CD8-positive, alpha-beta memory T cell (primary cell): ENCODE data around the gene BOD1. TPM values are rescaled to one million over a fixed set of nuclear protein-coding genes. Genes with fewer than 3 reads are reported as not detected.

Source experiments
- CTCF ChIA-PET: fragments of 350-600 bp; sonication (Branson Sonifier 250); formaldehyde crosslinking; loops from one replicate; lab custom pipeline; 2021; ENCODE audit warnings: antibody characterized with exemption; lab: Charles Lee
- POLR2A ChIA-PET: fragments of 350-600 bp; sonication (Branson Sonifier 250); formaldehyde crosslinking; loops from one replicate; lab custom pipeline; 2021; ENCODE audit warnings: antibody characterized with exemption; lab: Charles Lee
- DNase-seq, 5 donors: peaks; one replicate each; pipeline versions ENCODE4 v3.0.0 to v3.0.0-alpha.2; 2020 to 2022; ENCODE audit warnings: mixed read lengths in 1 of 5
- H3K27ac ChIP-seq: one replicate; pipeline ENCODE4 v1.7.0; 2013; ENCODE audit warnings: low read depth, mild to moderate bottlenecking, low read length, moderate library complexity
- H3K27me3 ChIP-seq: 2 replicates; pipeline ENCODE4 v1.7.0; 2013; ENCODE audit warnings: low read length, mild to moderate bottlenecking; ENCODE audit not compliant: insufficient read depth, poor library complexity, severe bottlenecking
- H3K36me3 ChIP-seq: 2 replicates; pipeline ENCODE4 v1.7.0; 2013; ENCODE audit warnings: mild to moderate bottlenecking, low read length, moderate library complexity; ENCODE audit not compliant: insufficient read depth
- H3K4me1 ChIP-seq: 2 replicates; pipeline ENCODE4 v1.7.0; 2013; ENCODE audit warnings: mild to moderate bottlenecking, low read length, moderate library complexity; ENCODE audit not compliant: insufficient read depth
- H3K4me3 ChIP-seq: 2 replicates; pipeline ENCODE4 v1.7.0; 2013; ENCODE audit warnings: mild to moderate bottlenecking, low read length
- H3K9me3 ChIP-seq: 2 replicates; pipeline ENCODE4 v1.7.0; 2013; ENCODE audit warnings: mild to moderate bottlenecking, low read length
- H3K27ac Mint-ChIP-seq, 8 donors: one replicate each; pipeline ENCODE4 v1.8.0; 2020 to 2021; ENCODE audit warnings: mixed read lengths in 8 of 8, mild to moderate bottlenecking in 6 of 8, inconsistent platforms in 3 of 8, moderate library complexity in 3 of 8
- H3K27me3 Mint-ChIP-seq, 2 donors: one replicate each; pipeline ENCODE4 v1.8.0; 2020 to 2021; ENCODE audit warnings: mixed read lengths in 2 of 2, mild to moderate bottlenecking in 1 of 2, moderate library complexity in 1 of 2
- H3K36me3 Mint-ChIP-seq, 3 donors: one replicate each; pipeline ENCODE4 v1.8.0; 2020 to 2021; ENCODE audit warnings: mixed read lengths in 3 of 3, inconsistent platforms in 1 of 3, mild to moderate bottlenecking in 1 of 3
- H3K4me1 Mint-ChIP-seq, 3 donors: one replicate each; pipeline ENCODE4 v1.8.0; 2020 to 2021; ENCODE audit warnings: mixed read lengths in 3 of 3, inconsistent platforms in 1 of 3, mild to moderate bottlenecking in 1 of 3
- H3K4me3 Mint-ChIP-seq, 7 donors: one replicate each; pipeline ENCODE4 v1.8.0; 2020 to 2021; ENCODE audit warnings: mixed read lengths in 7 of 7, mild to moderate bottlenecking in 6 of 7, moderate library complexity in 4 of 7, inconsistent platforms in 2 of 7
- H3K9me3 Mint-ChIP-seq, 5 donors: one replicate each; pipeline ENCODE4 v1.8.0; 2020 to 2022; ENCODE audit warnings: mixed read lengths in 5 of 5, mild to moderate bottlenecking in 3 of 5, moderate library complexity in 2 of 5, inconsistent platforms in 1 of 5
- polyA plus RNA-seq: library from polyadenylated mRNA; unstranded; fragments of 300-500 nt; fragmentation: Illumina TruSeq; gene quantifications from one replicate; pipeline ENCODE4 v1.2.3, GENCODE V29; 2021
- total RNA-seq, 2 experiments: library from RNA; stranded (reverse); gene quantifications; one replicate each; pipeline ENCODE4 v1.2.3, GENCODE V29; 2021

The BOD1 gene
- total and polyA plus RNA-seq, 3 experiments from 2014 or later: 17.1 to 25.1 (median 23.0) TPM

- Mint-ChIP-seq H3K4me3 (no peak overlapping the region), H3K4me1 (no peaks in the 10 kb centered on the region), H3K27ac (no peak overlapping the region), H3K27me3 (peaks cover 5 to 23% of the 10 kb centered on the region in 2 donors), H3K36me3 (no peaks in the 10 kb centered on the region), H3K9me3 (no peaks in the 10 kb centered on the region)
- no peak overlapping the region for H3K4me3 ChIP-seq
- DNase-seq: no peak
- H3K9me3 ChIP-seq: no peaks in the 10 kb centered on the region
- H3K4me1 ChIP-seq: no peaks in the 10 kb centered on the region
- no peaks in the 10 kb centered on the region for H3K36me3 ChIP-seq
- POLR2A ChIA-PET: no interaction called here
- H3K27me3 ChIP-seq: no peaks in the 10 kb centered on the region
- H3K27ac ChIP-seq: no peak overlapping the region
- CTCF ChIA-PET: no interaction called here
These were observed 28.4 kb upstream of the BOD1 start for GRCh38 chr5:173644673-173645436.

DNA sequence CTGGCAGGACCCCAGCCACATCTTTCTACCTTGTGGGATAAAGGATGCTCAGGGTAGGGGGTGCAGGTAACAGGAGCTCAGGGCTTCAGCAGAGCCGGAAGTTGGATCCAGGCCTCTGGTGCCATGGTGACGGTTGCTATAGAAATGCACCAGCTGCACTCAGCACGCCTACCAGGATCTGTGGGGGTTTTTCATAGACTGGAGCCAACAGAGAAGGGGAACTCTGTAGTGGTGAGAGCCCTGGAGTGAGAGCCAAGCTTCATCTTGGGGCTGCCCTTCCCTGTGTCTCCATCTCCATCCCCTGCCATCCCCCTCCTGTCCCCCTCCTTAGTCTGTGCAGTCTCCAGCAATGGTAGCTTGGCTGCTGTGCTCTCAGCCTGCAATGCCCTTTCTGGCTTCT, 27.5 kb upstream of the BOD1 start:
- Histone ChIP-seq H3K4me1 (no peaks in the 10 kb centered on the region), H3K4me3 (no peak overlapping the region), H3K27ac (no peak overlapping the region), H3K36me3 (no peaks in the 10 kb centered on the region), H3K9me3 (no peaks in the 10 kb centered on the region), H3K27me3 (no peaks in the 10 kb centered on the region)
- H3K27ac Mint-ChIP-seq: no peak overlapping the region
- ChIA-PET POLR2A (no interaction called here), CTCF (no interaction called here)
- H3K9me3 Mint-ChIP-seq: no peaks in the 10 kb centered on the region
- H3K4me1 Mint-ChIP-seq: no peaks in the 10 kb centered on the region
- no peak for DNase-seq
- peaks cover 5 to 23% of the 10 kb centered on the region in 2 donors for H3K27me3 Mint-ChIP-seq
- no peaks in the 10 kb centered on the region for H3K36me3 Mint-ChIP-seq
- no peak overlapping the region for H3K4me3 Mint-ChIP-seq

GRCh38 chr5:173642895-173643481, 26.5 kb upstream of the BOD1 start:
- ChIA-PET POLR2A (no interaction called here), CTCF (interaction anchor here (1.1 kb wide), 1 partner anchor 10 kb away, joined by 3 read pairs; no protein-coding TSS in a partner anchor)
- no peak for DNase-seq
- Mint-ChIP-seq H3K27me3 (peaks cover 5 to 20% of the 10 kb centered on the region in 2 donors), H3K4me3 (no peak overlapping the region), H3K4me1 (no peaks in the 10 kb centered on the region), H3K9me3 (no peaks in the 10 kb centered on the region), H3K27ac (no peak overlapping the region), H3K36me3 (no peaks in the 10 kb centered on the region)
- Histone ChIP-seq H3K27me3 (no peaks in the 10 kb centered on the region), H3K4me3 (no peak overlapping the region), H3K27ac (no peak overlapping the region), H3K9me3 (no peaks in the 10 kb centered on the region), H3K4me1 (no peaks in the 10 kb centered on the region), H3K36me3 (no peaks in the 10 kb centered on the region)

DNA sequence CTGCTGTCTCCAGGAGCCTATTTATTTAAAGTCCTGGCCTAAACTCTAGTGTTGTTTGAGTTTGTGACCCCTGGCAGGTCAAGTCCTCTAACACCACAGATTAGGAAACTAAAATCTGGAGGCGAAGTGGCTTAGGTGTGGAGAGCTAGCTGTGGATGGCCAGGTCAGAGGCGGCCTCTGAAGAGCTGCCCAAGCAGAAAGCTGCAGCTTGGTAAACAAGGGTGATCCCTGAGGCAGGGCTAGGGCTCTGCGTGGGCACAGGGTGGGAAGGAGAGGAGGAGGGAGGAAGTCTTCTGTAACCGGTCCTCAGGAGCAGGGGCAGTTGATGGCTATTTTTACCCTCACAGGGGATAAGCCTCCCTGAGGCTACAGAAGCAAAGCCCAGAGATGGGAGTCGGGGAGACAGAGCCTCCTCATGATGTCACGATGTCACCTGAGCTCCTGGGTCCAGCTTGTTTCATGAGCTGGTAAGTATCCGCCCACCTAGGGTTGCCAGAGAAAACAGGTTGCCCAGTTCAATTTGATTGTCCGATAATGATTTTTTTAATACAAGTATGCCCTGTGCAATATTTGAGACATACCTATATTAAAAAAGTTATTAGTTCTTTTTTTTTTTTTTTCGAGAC, 25.9 kb upstream of the BOD1 start:
- H3K4me1 Mint-ChIP-seq: peaks cover 0 to 3% (median 2%) of the 10 kb centered on the region in 3 donors
- no peak overlapping the region for H3K4me3 ChIP-seq
- peaks cover 3 to 16% of the 10 kb centered on the region in 2 donors for H3K27me3 Mint-ChIP-seq
- H3K27ac ChIP-seq: no peak overlapping the region
- H3K27ac Mint-ChIP-seq: peak overlapping the region in 1 of 8 donors; percentile 54
- ChIA-PET POLR2A (no interaction called here), CTCF (interaction anchor here (1.1 kb wide), 1 partner anchor 9 kb away, joined by 3 read pairs; no protein-coding TSS in a partner anchor)
- no peak overlapping the region for H3K4me3 Mint-ChIP-seq
- DNase-seq: no peak
- H3K9me3 ChIP-seq: no peaks in the 10 kb centered on the region
- H3K36me3 Mint-ChIP-seq: no peaks in the 10 kb centered on the region
- no peaks in the 10 kb centered on the region for H3K36me3 ChIP-seq
- H3K4me1 ChIP-seq: no peaks in the 10 kb centered on the region
- H3K9me3 Mint-ChIP-seq: no peaks in the 10 kb centered on the region
- H3K27me3 ChIP-seq: no peaks in the 10 kb centered on the region

- ChIA-PET POLR2A (no interaction called here), CTCF (no interaction called here)
- Histone ChIP-seq H3K27me3 (no peaks in the 10 kb centered on the region), H3K9me3 (no peaks in the 10 kb centered on the region), H3K4me1 (no peaks in the 10 kb centered on the region), H3K36me3 (no peaks in the 10 kb centered on the region), H3K27ac (no peak overlapping the region), H3K4me3 (no peak overlapping the region)
- Mint-ChIP-seq H3K4me1 (peaks cover 0 to 4% (median 4%) of the 10 kb centered on the region in 3 donors), H3K36me3 (no peaks in the 10 kb centered on the region), H3K27me3 (peaks cover 2 to 7% of the 10 kb centered on the region in 2 donors), H3K4me3 (no peak overlapping the region), H3K9me3 (no peaks in the 10 kb centered on the region), H3K27ac (no peak overlapping the region)
- DNase-seq: no peak
These were observed 23.8 kb upstream of the BOD1 start for GRCh38 chr5:173640156-173640804.

DNA sequence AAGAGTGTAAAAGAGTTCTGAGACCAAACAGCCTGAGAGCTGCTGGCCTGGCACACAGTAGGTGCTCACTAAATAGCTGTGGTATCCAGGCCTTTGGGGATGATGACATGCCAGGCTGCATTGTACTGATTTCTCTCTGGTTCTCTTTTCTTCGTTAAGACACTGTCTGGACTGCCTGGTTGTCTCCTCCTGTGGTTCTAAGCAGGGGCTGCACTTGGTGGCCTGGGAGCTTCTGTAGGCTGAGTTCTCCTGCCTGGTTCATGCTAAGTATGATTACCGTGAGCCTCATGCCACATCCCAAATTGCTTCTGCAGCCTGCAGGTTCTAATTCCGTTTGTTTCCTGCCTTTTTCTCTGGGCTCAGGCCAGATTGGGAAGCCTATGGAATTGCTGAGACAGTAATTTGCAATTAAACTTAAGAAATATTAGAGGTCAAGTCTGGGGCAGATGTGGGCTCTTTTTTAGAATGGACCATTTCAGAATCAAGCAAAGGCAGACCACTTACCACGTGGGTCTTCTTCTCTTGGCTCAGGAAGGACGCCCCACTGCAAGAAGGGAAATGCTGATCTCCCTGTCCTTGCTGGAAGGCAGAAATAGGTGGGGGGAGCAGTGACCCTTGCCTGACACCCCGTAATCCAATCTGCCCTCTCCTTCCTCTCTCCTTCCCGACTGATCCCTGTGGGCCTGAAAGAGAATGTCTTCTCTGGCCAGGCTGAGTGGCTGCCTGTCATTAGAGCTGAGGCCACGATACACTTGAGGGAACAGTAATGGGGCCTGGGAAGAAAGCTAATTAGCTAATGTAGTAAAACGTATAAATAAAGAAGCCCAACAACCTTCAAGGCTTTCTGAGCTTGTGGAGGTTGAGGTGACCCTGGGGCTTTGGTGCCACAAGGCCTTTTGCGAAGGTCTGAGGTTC, 21.9 kb upstream of the BOD1 start:
- H3K4me3 Mint-ChIP-seq: no peak overlapping the region
- Histone ChIP-seq H3K9me3 (no peaks in the 10 kb centered on the region), H3K4me3 (no peak overlapping the region), H3K36me3 (no peaks in the 10 kb centered on the region), H3K4me1 (no peaks in the 10 kb centered on the region), H3K27me3 (no peaks in the 10 kb centered on the region), H3K27ac (no peak overlapping the region)
- H3K27ac Mint-ChIP-seq: no peak overlapping the region
- no peaks in the 10 kb centered on the region for H3K9me3 Mint-ChIP-seq
- H3K4me1 Mint-ChIP-seq: peaks cover 0 to 4% (median 4%) of the 10 kb centered on the region in 3 donors
- H3K27me3 Mint-ChIP-seq: peaks cover 1 to 3% of the 10 kb centered on the region in 2 donors
- POLR2A ChIA-PET: no interaction called here
- DNase-seq: no peak
- no peaks in the 10 kb centered on the region for H3K36me3 Mint-ChIP-seq
- CTCF ChIA-PET: interaction anchor here (1.0 to 1.5 kb wide), 3 partner anchors 65 to 335 kb away, joined by 3 to 4 read pairs (median 3); no protein-coding TSS in a partner anchor

DNA sequence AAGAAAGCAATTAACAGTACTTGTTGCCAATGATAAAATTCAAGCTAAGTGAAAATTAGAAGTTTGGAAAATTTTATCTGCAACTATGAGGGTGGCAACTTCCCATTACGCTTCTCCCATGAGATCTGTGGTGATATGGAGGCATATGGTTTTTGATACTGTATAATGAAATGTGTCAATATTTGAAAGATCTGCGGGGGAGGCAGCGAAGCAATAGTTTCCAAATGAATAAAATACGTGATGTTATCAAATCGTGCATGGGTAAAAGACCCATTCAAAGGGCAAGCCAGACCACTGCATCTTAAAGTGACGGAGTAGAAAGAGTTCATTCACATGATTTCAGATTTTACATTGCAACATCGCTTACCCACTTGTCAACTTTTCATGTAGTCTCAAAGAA, 20.9 kb upstream of the BOD1 start:
- POLR2A ChIA-PET: no interaction called here
- no peak overlapping the region for H3K4me3 Mint-ChIP-seq

More for the DNA sequence above, 20.9 kb upstream of the BOD1 start:
- Histone ChIP-seq H3K4me1 (no peaks in the 10 kb centered on the region), H3K4me3 (no peak overlapping the region), H3K36me3 (no peaks in the 10 kb centered on the region), H3K27ac (no peak overlapping the region), H3K27me3 (no peaks in the 10 kb centered on the region), H3K9me3 (no peaks in the 10 kb centered on the region)
- Mint-ChIP-seq H3K27me3 (peaks cover 1 to 8% of the 10 kb centered on the region in 2 donors), H3K9me3 (no peaks in the 10 kb centered on the region), H3K36me3 (no peaks in the 10 kb centered on the region), H3K4me1 (peaks cover 0 to 4% (median 4%) of the 10 kb centered on the region in 3 donors), H3K27ac (no peak overlapping the region)
- CTCF ChIA-PET: interaction anchor here (1.0 kb wide), 1 partner anchor 127 kb away, joined by 3 read pairs; no protein-coding TSS in a partner anchor
- no peak for DNase-seq
